PFSK-1 (cell line): Measurements from ENCODE around the gene CAPN9. TPM values are rescaled to one million over a fixed set of nuclear protein-coding genes. Genes with fewer than 3 reads are reported as not detected.

Experiments
- FOXP2 ChIP-seq: optimal IDR thresholded peaks from 2 replicates; pipeline ENCODE3; 2011; ENCODE audit warnings: borderline replicate concordance, control low read depth, inconsistent platforms; ENCODE audit not compliant: insufficient read depth; ENCODE audit errors: extremely low read length, extremely low read depth
- POLR2AphosphoS5 ChIP-seq: IDR thresholded peaks from 2 replicates; pipeline ENCODE4 v1.6.1; 2012; ENCODE audit warnings: low read depth, mild to moderate bottlenecking, control low read depth, low read length, moderate library complexity
- REST ChIP-seq, 2 experiments: IDR thresholded peaks; 2 replicates each; pipeline versions ENCODE4 v1.6.1 to v1.8.0; 2011 to 2012; ENCODE audit warnings: low read depth in 2 of 2, low read length in 2 of 2, control low read depth in 1 of 2, inconsistent platforms in 1 of 2, mild to moderate bottlenecking in 1 of 2, moderate library complexity in 1 of 2; ENCODE audit not compliant: insufficient read depth in 1 of 2
- SIN3A ChIP-seq: IDR thresholded peaks from 2 replicates; pipeline ENCODE4 v1.6.1; 2012; ENCODE audit warnings: mild to moderate bottlenecking, low read length, moderate library complexity, borderline replicate concordance; ENCODE audit not compliant: insufficient read depth
- TAF1 ChIP-seq: IDR thresholded peaks from 2 replicates; pipeline ENCODE4 v1.6.1; 2012; ENCODE audit warnings: low read length, control low read depth, borderline replicate concordance; ENCODE audit not compliant: insufficient read depth
- polyA plus RNA-seq: library from polyadenylated mRNA; unstranded; fragments of >200 nt; gene quantifications from one replicate; pipeline ENCODE4 v1.2.1, GENCODE V29; 2012; ENCODE audit warnings: low read depth, missing spikeins; ENCODE audit not compliant: insufficient read length

Gene CAPN9
- polyA plus RNA-seq, result not detected

- no peak for TF ChIP-seq POLR2AphosphoS5
- no peak for TF ChIP-seq REST (IDR thresholded peaks at IDR 0.05; ENCODE audit: insufficient read depth in 1 of 2, low read depth in 2 of 2, low read length in 2 of 2)
- TF ChIP-seq FOXP2, result no peak
- no peak for TF ChIP-seq TAF1
- TF ChIP-seq SIN3A, result no peak
Observed at GRCh38 chr1:230747127-230747730, at the start of gene CAPN9. Gene CAPN9, plus strand, starts transcription at chr1:230747388. Its CDS starts 109 bp downstream, at chr1:230747497.

- TF ChIP-seq FOXP2, result no peak
- no peak for TF ChIP-seq REST (IDR thresholded peaks at IDR 0.05; ENCODE audit: insufficient read depth in 1 of 2, low read depth in 2 of 2, low read length in 2 of 2)
- no peak for TF ChIP-seq SIN3A
- no peak for TF ChIP-seq POLR2AphosphoS5
- no peak for TF ChIP-seq TAF1
Observed at GRCh38 chr1:230698130-230698529, 49.1 kb upstream of the CAPN9 start.

GRCh38 chr1:230699716-230700115 is 47.5 kb upstream of the CAPN9 start:
- no peak for TF ChIP-seq SIN3A
- no peak for TF ChIP-seq FOXP2
- no peak for TF ChIP-seq POLR2AphosphoS5
- TF ChIP-seq REST (IDR thresholded peaks at IDR 0.05; ENCODE audit: insufficient read depth in 1 of 2, low read depth in 2 of 2, low read length in 2 of 2), result no peak
- no peak for TF ChIP-seq TAF1

- TF ChIP-seq REST (IDR thresholded peaks at IDR 0.05; ENCODE audit: insufficient read depth in 1 of 2, low read depth in 2 of 2, low read length in 2 of 2) (no peak), FOXP2 (no peak), SIN3A (no peak), TAF1 (no peak), POLR2AphosphoS5 (no peak)
Observed at GRCh38 chr1:230700132-230700531, 47.1 kb upstream of the CAPN9 start.

- no peak for TF ChIP-seq SIN3A
- no peak for TF ChIP-seq TAF1
- no peak for TF ChIP-seq POLR2AphosphoS5
- TF ChIP-seq REST (IDR thresholded peaks at IDR 0.05; ENCODE audit: insufficient read depth in 1 of 2, low read depth in 2 of 2, low read length in 2 of 2), result no peak
- TF ChIP-seq FOXP2, result no peak
Observed at GRCh38 chr1:230701434-230701833, 45.8 kb upstream of the CAPN9 start.
